Measurements from ENCODE around the gene KDM2B.
"Not testable (repeated sequence)": the region's sequence is repeated elsewhere in the genome, so short reads cannot be mapped to it uniquely, and the experiment has no call there.

- not testable (repeated sequence) for TF ChIP-seq EP300, CTCF, POLR2A (IDR thresholded peaks at IDR 0.05)
These were observed 2.5 kb upstream of the KDM2B start for GRCh38 chr12:121583334-121583661.
